ENCODE data around the gene PPIH.
"Not testable (repeated sequence)": the region's sequence is repeated elsewhere in the genome, so short reads cannot be mapped to it uniquely, and the experiment has no call there.

PPIH gene

GRCh38 chr1:42657981-42658876, at the start of gene PPIH:
PPIH (plus strand) TSS chr1:42658423; CDS start chr1:42658447, 24 bp downstream.
- DNase-seq, result peak; percentile 56 to 95 (median 92)

DNA sequence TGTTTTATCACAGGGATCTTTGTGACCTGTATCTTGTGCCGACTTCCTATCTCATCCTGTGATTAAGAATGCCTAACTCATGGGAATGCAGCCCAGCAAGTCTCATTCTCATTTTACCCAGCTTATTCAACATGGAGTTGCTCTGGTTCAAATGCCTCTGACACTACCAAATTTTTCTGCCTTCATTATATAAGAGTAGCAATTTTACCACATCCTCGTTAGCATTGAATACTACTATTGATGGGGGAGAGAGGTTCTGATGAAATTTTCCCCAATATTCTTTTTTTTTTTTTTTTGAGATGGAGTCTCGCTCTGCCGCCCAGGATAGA, 44.5 kb upstream of the PPIH start:
- DNase-seq, result no peak

GRCh38 chr1:42618866-42619265, 39.4 kb upstream of the PPIH start:
- no peak for DNase-seq

DNA sequence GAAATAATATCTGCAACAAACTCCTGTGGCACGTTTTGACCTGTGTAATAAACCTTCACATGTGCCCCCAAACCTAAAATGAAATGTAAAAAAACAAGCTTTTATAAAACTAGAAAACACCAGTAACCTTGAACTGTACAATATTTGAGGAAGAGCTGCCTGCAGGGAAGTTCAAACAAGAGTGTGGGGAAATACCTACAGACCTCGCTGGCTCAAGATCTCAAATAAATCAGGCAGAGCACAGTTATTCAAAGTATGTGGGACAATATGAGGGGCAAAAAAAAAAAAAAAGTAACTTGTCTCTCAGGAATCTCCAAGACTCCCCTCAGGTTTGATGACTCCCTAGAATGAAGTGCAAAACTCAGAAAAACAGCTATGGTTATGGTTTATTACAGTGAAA, 37.9 kb upstream of the PPIH start:
- no peak for DNase-seq

- not testable (repeated sequence) for DNase-seq
Observed at GRCh38 chr1:42621180-42621579, 37.0 kb upstream of the PPIH start.

DNA sequence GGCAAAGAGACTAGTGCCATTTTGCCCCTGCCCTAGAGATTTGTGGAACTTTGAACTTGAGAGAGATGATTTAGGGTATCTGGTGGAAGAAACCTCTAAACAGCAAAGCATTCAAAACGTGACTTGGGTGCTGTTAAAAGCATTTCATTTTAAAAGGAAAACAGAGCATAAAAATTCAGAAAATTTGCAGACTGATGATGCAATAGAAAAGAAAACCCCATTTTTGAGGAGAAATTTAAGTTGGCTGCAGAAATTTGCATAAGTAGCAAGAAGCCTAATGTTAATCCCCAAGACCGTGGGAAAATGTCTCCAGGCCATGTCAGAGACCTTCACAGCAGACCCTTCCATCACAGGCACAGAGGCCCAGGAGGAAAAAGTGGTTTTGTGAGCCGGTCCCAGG, 31.0 kb upstream of the PPIH start:
- DNase-seq, result not testable (repeated sequence)

GRCh38 chr1:42639116-42639515, 19.1 kb upstream of the PPIH start:
- DNase-seq, result no peak

GRCh38 chr1:42646056-42646455, 12.2 kb upstream of the PPIH start:
- no peak for DNase-seq

DNA sequence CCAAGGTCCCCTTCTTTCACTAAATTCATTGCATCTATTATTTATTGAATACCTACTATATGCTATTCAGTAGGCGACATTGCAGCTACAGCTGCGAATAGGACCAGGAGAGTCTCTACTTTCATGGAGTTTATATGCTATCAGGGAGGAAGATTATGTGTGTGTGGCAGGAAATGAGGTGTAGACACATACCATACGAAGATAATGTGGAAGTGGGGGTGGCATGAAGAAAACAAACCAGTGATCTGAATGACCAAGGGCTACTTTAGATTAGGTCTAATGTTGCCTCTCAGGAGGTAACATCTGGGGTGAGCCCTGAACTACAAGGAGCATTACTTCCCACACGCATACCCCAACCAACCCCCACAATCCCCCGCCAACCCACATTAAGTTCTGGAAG, 1.0 kb upstream of the PPIH start:
- no peak for DNase-seq

DNA sequence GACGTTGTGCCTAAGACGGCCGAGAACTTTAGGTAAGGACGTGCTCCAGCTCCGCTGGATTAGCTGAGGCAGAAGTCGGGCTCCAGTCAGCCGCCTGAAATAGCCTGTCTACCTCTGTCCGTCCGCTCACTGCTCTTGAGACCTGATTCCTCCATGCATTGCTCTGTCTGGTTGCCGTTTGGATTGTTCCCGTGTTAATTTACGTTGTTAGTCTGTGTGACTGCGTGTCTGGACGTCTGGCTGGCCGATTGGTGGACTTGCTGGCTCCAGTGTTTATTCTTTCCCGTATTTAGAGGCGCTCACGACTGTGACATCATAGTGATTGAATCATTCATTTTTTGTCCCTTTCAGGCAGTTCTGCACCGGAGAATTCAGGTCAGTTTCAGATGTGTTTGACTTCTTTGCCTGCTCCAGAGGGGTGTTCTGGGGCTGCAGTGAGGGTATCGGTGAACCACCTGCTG, 684 bp downstream of the PPIH start:
- no peak for DNase-seq

- DNase-seq, result no peak
Observed at GRCh38 chr1:42660907-42661500, 2.8 kb downstream of the PPIH start.

GRCh38 chr1:42669936-42670335, 11.7 kb downstream of the PPIH start:
- no peak for DNase-seq

GRCh38 chr1:42670425-42670824, 12.2 kb downstream of the PPIH start:
- no peak for DNase-seq

DNA sequence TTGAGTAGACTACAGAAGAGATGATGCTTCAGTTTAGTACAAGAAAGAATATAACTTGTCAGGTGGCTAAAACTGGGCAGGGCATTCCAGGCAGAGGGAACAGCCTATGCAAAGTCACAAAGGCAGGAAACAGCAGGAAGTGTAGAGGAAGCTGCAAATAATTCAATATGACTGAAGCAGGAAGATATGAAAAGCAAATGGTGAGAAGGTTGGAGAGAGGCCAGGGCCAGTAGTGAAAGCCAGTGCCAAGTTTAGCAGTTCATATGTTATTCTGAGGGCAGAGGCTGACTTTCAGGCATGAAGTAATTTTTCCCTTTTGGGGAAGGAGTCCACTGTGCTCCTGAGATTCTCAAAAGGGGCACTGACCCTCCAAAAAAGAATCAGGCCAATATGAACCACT, 16.0 kb downstream of the PPIH start:
- no peak for DNase-seq

DNA sequence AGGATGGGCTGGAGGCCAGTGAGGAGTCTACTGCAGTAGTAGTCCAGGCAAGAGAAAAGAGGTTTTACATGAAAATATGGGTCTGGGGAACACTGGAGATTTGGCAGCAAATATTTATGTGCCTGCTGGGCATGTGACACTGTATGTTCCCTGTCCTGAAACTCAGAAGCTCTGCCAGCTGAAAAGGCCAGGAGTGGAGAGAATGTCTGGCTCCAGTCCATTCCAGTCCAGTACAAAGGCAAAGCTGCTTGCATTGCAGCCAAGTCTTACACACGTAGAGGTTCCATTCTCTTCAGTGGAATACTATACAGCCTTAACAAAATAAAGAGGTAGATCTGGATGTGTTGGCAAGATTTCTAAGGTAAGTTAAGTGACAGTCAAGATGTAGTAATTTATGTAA, 16.5 kb downstream of the PPIH start:
- no peak for DNase-seq

DNA sequence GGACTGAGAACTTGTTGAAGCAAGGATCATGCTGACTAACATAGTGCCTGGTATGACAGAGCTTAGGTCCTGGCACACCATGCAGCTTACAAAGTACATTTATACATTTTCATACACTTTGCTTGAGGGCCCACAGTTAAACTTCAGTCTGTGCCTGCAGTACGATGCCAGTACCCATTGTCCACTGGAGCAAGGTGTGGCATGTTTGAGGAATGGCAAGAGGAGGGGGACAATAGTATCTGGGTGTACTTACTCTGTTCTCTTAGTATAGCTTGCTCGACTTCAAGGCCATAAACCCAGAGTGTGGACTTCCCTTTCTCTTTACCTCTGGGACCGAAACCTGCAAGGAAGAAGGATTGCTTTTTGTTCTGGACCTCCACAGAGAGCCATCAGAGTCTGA, 17.2 kb downstream of the PPIH start:
- no peak for DNase-seq

DNA sequence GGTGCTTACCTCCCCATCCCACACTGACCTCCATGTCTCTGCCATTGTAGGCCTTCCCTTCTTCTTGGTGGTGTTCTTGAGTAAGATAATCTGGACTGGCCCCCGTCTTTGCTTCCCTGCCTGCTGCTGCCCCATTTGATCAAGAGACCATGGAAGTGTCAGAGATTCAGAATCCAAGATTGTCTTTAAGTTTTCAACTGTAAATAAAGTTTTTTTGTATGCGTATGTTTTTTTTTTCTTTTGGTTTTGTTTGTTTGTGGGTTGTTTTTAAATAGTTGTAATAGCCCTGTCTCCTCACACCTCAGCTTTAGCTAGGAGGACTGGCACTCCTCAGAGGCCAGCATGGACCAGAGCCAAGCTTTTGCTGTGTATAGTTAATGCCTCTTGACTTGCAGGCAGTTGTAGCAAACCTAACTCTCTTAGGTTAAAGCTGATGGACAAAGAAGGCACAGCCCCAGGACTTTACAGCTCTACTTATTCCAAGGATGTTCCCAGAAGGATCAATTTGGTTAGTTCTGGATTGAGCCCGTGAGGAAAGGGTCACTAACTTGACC, 18.4 kb downstream of the PPIH start:
- no peak for DNase-seq

DNA sequence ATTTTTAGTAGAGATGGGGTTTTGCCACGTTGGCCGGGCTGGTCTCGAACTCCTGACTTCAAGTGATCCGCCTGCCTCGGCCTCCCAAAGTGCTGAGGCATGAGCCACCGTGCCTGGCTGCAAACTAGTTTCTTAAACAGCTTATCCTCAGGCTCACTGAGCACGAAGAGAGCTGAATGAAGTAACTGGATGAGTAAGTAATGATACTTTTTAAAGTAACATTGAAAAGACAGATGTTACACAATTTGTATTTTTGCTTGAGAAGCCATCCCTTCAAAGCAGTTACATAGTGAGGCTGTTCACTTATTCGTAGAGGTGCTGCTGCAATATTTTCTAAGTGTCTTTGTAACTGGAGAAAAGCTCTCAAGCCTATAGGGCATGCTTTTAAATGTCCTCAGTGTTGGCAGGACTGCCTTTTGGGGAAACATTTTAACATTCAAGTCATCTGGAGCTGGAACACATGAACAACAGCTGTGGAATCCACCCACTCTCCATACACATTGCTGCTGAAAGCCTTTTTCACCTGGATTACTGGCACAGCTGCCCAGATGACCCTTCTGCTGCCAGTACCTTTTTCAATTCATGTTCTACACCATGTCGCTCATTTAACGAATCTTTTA, 21.3 kb downstream of the PPIH start:
- DNase-seq, result no peak

DNA sequence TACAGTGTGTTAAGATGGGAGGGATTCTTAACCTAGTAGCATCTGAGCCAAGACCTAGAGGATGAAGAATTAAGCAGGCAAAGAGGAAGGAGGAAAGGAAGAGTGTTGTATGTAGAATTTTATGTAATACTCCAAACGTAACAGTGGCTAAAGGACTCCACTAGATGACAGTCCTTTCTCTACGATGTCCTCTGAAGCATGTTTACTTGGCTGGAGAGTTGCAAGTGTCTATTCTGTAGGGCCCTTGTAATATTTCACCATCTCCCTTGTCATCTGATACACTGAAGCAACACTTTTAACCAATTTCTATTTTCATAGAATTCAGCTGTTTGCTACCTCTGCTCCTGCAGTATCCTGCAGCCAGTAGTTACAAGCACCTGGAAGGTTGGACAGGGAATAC, 21.8 kb downstream of the PPIH start:
- DNase-seq, result no peak

DNA sequence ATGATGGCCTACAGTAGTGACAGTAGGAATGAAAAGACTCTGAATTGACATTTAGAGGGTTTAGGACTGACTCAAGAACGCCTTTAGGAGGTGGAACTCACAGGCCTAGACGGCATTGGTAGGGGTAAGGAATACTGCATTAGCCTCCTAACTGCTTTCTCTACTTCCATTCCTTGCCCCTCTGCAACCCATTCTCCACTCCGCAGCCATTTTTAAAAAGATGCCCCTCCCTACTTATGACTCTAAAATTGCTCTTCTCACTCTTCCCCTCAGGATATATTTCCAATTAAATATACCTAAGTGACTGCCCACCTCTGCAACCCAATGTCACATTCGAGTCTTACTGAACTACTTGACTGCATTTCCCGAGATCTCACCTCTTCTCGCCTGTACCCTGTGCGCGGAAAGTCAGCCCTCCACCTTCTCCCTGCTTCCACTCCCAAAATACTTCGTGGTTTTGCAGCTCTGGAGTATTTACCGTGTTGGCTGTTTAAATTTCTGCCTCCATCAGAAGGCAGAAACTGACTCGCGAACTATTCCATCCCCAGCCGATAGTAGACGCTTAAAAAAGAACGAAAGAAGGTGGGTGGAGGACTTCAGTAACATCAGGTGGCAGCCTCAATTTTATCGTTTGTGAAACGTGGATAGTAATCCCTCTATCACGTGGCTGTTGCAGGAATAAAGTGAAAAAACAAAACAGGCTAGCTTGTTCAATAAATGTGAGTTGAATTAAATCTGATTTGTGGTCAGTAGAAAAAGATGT, 22.9 kb downstream of the PPIH start:
- peak in 1 of 14 donors; percentile 46 for DNase-seq

- peak; percentile 51 to 99 (median 94) for DNase-seq
Observed at GRCh38 chr1:42681741-42682483, 23.7 kb downstream of the PPIH start, which contains the start of gene YBX1. YBX1 (plus strand) TSS chr1:42682418; CDS start chr1:42682566, 148 bp downstream.

DNA sequence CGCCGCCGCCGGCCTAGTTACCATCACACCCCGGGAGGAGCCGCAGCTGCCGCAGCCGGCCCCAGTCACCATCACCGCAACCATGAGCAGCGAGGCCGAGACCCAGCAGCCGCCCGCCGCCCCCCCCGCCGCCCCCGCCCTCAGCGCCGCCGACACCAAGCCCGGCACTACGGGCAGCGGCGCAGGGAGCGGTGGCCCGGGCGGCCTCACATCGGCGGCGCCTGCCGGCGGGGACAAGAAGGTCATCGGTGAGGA, 24.2 kb downstream of the PPIH start:
- DNase-seq, result peak in 2 of 14 donors; percentile 64 to 69

All from C1 segment of cervical spinal cord (tissue), 14 donors.